Measurements from ENCODE around the gene ZNF471. TPM values are rescaled to one million over a fixed set of nuclear protein-coding genes. Genes with fewer than 3 reads are reported as not detected.

The ZNF471 gene
- 10 to 100 TPM; 14.0 to 23.9 (median 16.4) TPM for polyA plus RNA-seq (ENCODE audit: insufficient read length in 4 of 4)

GRCh38 chr19:56507446-56508289 lies at the start of gene ZNF471:
ZNF471 (plus strand) TSS chr19:56507855; CDS start chr19:56511572, 3,717 bp downstream.
- peak; percentile 95 to 98 (median 96) for DNase-seq (ENCODE audit: low read depth in 4 of 4, low spot score in 3 of 4)

DNA sequence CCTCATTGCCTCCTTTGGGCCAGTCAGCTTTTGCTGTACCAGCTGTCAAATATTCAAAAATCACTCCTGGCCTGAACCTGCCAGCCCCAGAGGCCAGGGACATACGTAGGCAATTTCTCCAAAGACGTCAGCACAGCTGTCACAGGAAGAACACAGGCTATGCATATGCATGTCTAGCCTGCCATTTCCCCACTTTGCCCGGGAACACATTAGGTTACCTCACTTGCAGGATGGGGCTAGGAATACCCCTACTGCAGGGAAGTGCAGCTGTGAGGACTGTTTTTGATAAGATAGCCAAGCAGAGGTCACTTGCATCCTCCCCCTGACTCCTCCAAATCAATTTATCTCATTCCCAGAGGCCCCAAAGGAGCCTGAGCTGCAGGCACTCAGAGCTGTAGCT lies 33.3 kb upstream of the ZNF471 start:
- DNase-seq (ENCODE audit: low read depth in 4 of 4, low spot score in 3 of 4) = no peak

GRCh38 chr19:56476093-56476492 lies 31.6 kb upstream of the ZNF471 start:
- DNase-seq (ENCODE audit: low read depth in 4 of 4, low spot score in 3 of 4) = no peak

- DNase-seq (ENCODE audit: low read depth in 4 of 4, low spot score in 3 of 4) = peak in 3 of 4 donors; percentile 22 to 25 (median 22)
Observed at GRCh38 chr19:56476651-56477428, 30.8 kb upstream of the ZNF471 start, which contains the start of gene ZNF667. ZNF667 (minus strand) TSS chr19:56477345; CDS start chr19:56462370, 14,975 bp downstream.

- peak; percentile 80 to 98 (median 84) for DNase-seq (ENCODE audit: low read depth in 4 of 4, low spot score in 3 of 4)
Observed at GRCh38 chr19:56477429-56478338, 30.0 kb upstream of the ZNF471 start.

DNA sequence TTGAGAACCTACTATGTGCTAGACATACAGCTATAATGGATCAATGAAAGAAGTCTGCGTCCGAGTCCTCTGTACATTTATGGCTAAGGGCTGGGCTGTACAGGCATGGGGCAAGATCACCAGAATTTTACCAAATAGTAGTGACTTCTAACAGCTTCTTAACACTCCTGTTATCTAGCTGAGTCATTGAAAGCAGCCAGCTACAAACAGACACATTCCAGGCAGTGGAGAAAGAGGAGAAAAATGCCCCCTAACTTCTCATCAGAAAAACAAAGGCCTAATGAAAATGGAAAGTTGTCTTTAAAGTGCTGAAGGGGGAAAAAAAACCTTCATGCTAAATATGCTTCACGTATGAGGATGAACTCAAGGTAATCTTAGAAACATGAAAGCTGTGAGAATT lies 16.3 kb upstream of the ZNF471 start:
- DNase-seq (ENCODE audit: low read depth in 4 of 4, low spot score in 3 of 4) = no peak

DNA sequence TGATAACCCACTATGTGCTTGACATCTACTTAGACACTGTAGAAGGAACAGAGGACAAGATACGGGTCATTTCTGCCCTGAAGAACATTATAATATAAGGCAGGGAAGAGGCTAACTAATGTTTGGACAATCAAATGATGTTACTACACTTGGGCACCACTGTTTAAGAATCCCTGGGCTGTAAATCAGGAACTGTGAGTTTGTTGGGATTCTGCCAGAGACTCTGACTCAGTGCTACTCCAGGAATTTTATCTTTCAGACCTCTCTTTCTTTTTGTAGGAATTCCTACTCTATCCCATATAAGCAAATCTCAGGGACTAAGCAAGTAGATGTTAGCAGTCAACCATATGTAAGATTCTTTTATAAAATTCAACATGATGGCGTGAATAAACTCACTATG lies 3.1 kb upstream of the ZNF471 start:
- DNase-seq (ENCODE audit: low read depth in 4 of 4, low spot score in 3 of 4) = no peak

DNA sequence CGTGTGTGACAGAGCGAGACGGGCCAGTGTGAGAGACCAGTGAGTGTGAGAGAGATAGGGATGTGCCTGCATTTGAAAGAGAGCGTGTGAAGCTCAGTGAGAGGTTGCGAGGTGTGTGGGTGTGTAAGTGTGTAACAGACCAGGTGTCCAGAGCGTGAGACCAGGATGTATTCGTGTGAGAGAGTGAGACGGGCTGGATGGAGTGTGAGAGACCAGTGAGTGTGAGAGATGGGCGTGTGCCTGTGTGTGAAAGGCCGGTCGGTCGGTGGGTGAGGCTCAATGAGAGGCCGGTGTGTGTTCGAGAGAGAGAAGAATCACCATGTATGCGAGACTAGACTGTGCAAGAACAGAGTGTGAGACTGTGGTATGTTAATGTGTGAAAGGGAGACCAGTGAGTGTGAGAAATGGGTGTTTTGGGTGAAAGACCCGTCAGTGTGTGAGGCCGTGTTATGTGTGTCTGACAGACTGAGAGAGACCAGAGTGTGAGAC lies 679 bp downstream of the ZNF471 start:
- DNase-seq (ENCODE audit: low read depth in 4 of 4, low spot score in 3 of 4) = no peak

DNA sequence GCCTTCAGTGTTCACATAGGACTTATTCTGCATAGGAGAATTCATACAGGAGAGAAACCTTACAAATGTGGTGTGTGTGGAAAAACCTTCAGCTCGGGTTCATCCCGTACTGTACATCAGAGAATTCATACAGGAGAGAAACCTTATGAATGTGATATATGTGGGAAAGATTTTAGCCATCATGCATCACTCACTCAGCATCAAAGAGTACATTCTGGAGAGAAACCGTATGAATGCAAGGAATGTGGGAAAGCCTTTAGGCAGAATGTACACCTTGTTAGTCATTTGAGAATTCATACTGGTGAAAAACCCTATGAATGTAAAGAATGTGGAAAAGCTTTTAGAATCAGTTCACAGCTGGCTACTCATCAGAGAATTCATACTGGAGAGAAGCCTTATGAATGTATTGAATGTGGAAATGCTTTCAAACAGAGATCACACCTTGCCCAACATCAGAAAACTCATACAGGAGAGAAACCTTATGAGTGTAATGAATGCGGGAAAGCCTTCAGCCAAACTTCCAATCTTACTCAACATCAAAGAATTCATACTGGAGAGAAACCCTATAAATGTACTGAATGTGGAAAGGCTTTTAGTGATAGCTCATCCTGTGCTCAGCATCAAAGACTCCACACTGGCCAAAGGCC lies 17.7 kb downstream of the ZNF471 start:
- no peak for DNase-seq (ENCODE audit: low read depth in 4 of 4, low spot score in 3 of 4)

- DNase-seq (ENCODE audit: low read depth in 4 of 4, low spot score in 3 of 4) = no peak
Observed at GRCh38 chr19:56537442-56537841, 29.8 kb downstream of the ZNF471 start.

DNA sequence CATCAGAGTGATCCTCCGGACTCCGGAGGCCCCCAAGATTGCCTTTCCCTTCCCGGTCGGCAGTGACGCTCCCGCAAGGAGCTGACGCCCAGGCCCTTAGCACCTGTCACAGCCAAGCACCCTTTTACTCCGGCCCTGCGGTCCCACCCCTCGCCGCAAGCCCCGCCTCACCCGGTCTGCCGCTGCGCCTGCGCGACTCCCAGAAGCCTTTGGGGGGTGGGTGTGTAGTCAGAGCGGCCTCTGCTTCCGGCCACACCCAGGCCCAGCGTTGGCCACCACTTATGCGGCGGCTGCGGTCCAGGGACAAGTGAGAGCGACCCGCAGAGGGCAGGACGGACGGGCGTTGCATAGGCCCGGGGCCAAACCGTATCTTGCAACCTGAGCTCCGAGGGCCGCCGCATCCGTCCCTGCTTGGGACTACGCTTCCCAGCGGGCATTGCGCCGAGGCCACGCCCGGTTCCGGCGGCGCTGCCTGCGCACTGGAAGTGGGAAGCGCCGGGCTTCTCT lies 30.7 kb downstream of the ZNF471 start:
- peak; percentile 77 to 93 (median 82) for DNase-seq (ENCODE audit: low read depth in 4 of 4, low spot score in 3 of 4)

- DNase-seq (ENCODE audit: low read depth in 4 of 4, low spot score in 3 of 4) = peak in 1 of 4 donors; percentile 50
Observed at GRCh38 chr19:56538761-56539263, 31.2 kb downstream of the ZNF471 start, which contains the start of gene ZFP28. ZFP28 (plus strand) TSS chr19:56538948; CDS start chr19:56539019, 71 bp downstream.

GRCh38 chr19:56543776-56544175 lies 36.1 kb downstream of the ZNF471 start:
- DNase-seq (ENCODE audit: low read depth in 4 of 4, low spot score in 3 of 4) = no peak

DNA sequence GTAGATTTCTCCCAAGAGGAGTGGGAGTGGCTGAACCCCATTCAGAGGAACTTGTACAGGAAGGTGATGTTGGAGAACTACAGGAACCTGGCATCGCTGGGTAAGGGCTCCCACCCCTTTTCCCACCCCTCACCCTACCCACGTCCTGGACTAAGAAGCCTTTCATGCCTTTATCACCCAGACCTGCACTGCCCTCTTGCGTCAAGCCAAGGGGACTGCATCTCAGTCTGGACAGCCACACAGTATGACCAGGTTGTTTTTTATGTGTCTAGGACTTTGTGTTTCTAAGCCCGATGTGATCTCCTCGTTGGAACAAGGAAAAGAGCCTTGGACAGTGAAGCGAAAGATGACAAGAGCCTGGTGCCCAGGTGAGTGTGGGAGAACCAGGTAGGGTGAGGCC lies 39.9 kb downstream of the ZNF471 start:
- DNase-seq (ENCODE audit: low read depth in 4 of 4, low spot score in 3 of 4) = no peak

DNA sequence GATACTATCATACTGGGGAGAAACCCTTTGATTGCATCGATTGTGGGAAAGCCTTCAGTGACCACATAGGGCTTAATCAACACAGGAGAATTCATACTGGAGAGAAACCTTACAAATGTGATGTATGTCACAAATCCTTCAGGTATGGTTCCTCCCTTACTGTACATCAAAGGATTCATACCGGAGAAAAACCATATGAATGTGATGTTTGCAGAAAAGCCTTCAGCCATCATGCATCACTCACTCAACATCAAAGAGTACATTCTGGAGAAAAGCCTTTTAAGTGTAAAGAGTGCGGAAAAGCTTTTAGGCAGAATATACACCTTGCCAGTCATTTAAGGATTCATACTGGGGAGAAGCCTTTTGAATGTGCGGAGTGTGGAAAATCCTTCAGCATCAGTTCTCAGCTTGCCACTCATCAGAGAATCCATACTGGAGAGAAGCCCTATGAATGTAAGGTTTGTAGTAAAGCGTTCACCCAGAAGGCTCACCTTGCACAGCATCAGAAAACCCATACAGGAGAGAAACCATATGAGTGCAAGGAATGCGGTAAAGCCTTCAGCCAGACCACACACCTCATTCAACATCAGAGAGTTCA lies 46.7 kb downstream of the ZNF471 start:
- DNase-seq (ENCODE audit: low read depth in 4 of 4, low spot score in 3 of 4) = no peak

DNA sequence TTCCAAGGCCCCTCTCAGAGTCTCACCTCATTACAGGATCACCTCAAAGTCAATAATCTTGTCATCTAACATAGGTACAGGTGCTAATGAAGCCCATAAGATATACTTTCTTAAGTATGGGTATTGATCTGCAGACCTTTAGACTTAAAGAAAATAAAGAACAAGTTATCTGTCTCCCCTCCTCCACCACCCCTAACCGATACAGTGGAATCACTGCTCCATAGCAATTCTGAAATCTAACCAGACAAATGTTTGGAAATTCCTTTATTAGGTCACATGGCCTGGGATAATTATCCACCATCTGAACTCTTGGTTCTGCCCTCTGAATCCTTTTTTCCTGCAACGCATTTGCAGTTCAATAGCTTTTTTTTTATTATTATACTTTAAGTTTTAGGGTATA lies 55.1 kb downstream of the ZNF471 start:
- DNase-seq (ENCODE audit: low read depth in 4 of 4, low spot score in 3 of 4) = no peak

GRCh38 chr19:56566904-56567273 lies 59.2 kb downstream of the ZNF471 start:
- peak in 2 of 4 donors; percentile 5 to 9 for DNase-seq (ENCODE audit: low read depth in 4 of 4, low spot score in 3 of 4)

- peak; percentile 83 to 92 (median 87) for DNase-seq (ENCODE audit: low read depth in 4 of 4, low spot score in 3 of 4)
Observed at GRCh38 chr19:56567274-56568120, 59.8 kb downstream of the ZNF471 start, which contains the start of gene ZNF470. ZNF470 (plus strand) TSS chr19:56567468; CDS start chr19:56570312, 2,844 bp downstream.

All from right renal pelvis (tissue), 4 donors.